ENCODE measurements around the gene APOLD1. TPM values are rescaled to one million over a fixed set of nuclear protein-coding genes. Genes with fewer than 3 reads are reported as not detected.
"Not testable (repeated sequence)": the region's sequence is repeated elsewhere in the genome, so short reads cannot be mapped to it uniquely, and the experiment has no call there.

Gene APOLD1
- 0.34 TPM for polyA plus RNA-seq (2013, experiment 1 of 2)
- 0.41 TPM for polyA plus RNA-seq (2013, experiment 2 of 2)

GRCh38 chr12:12784911-12785814, at the start of gene APOLD1:
Gene APOLD1 (plus strand): TSS chr12:12785659. CDS start chr12:12785692, 33 bp downstream.
- no peak within 1 kb of the TSS for H3K9ac ChIP-seq (ENCODE audit: low read length)
- H3K79me1 ChIP-seq (ENCODE audit: low read length): no peaks in the 10 kb centered on the region
- H2BK15ac ChIP-seq (replicated peaks; ENCODE audit: low read depth): no peak within 1 kb of the TSS
- no peak within 1 kb of the TSS for H3K4ac ChIP-seq (ENCODE audit: low read depth, low read length)
- peak within 1 kb of the TSS; percentile 0 for H3K56ac ChIP-seq (ENCODE audit: low read length)
- no peak within 1 kb of the TSS for H4K8ac ChIP-seq (ENCODE audit: low read depth, low read length)
- no peaks in the 10 kb centered on the region for H3K36me3 ChIP-seq (ENCODE audit: control insufficient read depth, insufficient read depth, low read length)
- no peak within 1 kb of the TSS for H2BK120ac ChIP-seq (ENCODE audit: low read depth, low read length)
- H3K4me2 ChIP-seq (ENCODE audit: low read length): peak within 1 kb of the TSS; percentile 8
- peak within 1 kb of the TSS; percentile 66 for H3K18ac ChIP-seq (ENCODE audit: low read length)
- peaks cover 7% of the 10 kb centered on the region for H3K4me1 ChIP-seq (ENCODE audit: control insufficient read depth, low read depth, low read length)
- no peak within 1 kb of the TSS for H2AK5ac ChIP-seq (ENCODE audit: low read length)
- no peak within 1 kb of the TSS for H3K23ac ChIP-seq (ENCODE audit: low read length)
- no peak within 1 kb of the TSS for H2BK5ac ChIP-seq (ENCODE audit: low read length)
- peak; percentile 82 for DNase-seq
- no peak within 1 kb of the TSS for H4K5ac ChIP-seq (ENCODE audit: low read length)
- no peak within 1 kb of the TSS for H3K27ac ChIP-seq (ENCODE audit: low read depth, low read length)
- WGBS (ENCODE audit: extremely low coverage, insufficient coverage, low lambda C conversion rate): no CpG with 5 or more reads among the region's 14 CpGs
- H3K79me2 ChIP-seq (ENCODE audit: control insufficient read depth, insufficient read depth, low read length): no peaks in the 10 kb centered on the region
- no peaks in the 10 kb centered on the region for H3K27me3 ChIP-seq (ENCODE audit: insufficient read depth, low read length, poor library complexity)
- no peak within 1 kb of the TSS for H3K4me3 ChIP-seq (ENCODE audit: low read length)

GRCh38 chr12:12736759-12737676, 48.4 kb upstream of the APOLD1 start:
- Histone ChIP-seq H3K27me3 (ENCODE audit: insufficient read depth, low read length, poor library complexity) (no peaks in the 10 kb centered on the region), H3K56ac (ENCODE audit: low read length) (peak overlapping the region; percentile 52), H3K79me1 (ENCODE audit: low read length) (no peaks in the 10 kb centered on the region), H3K23ac (ENCODE audit: low read length) (no peak overlapping the region), H4K8ac (ENCODE audit: low read depth, low read length) (no peak overlapping the region), H3K27ac (ENCODE audit: low read depth, low read length) (no peak overlapping the region), H3K4me2 (ENCODE audit: low read length) (no peak overlapping the region), H2BK120ac (ENCODE audit: low read depth, low read length) (no peak overlapping the region), H3K4me3 (ENCODE audit: low read length) (no peak overlapping the region), H3K4ac (ENCODE audit: low read depth, low read length) (no peak overlapping the region), H3K4me1 (ENCODE audit: control insufficient read depth, low read depth, low read length) (no peaks in the 10 kb centered on the region), H4K5ac (ENCODE audit: low read length) (no peak overlapping the region), H2BK15ac (replicated peaks; ENCODE audit: low read depth) (no peak overlapping the region), H2BK5ac (ENCODE audit: low read length) (no peak overlapping the region), H3K9ac (ENCODE audit: low read length) (no peak overlapping the region), H2AK5ac (ENCODE audit: low read length) (no peak overlapping the region), H3K18ac (ENCODE audit: low read length) (no peak overlapping the region), H3K79me2 (ENCODE audit: control insufficient read depth, insufficient read depth, low read length) (no peaks in the 10 kb centered on the region), H3K36me3 (ENCODE audit: control insufficient read depth, insufficient read depth, low read length) (no peaks in the 10 kb centered on the region)
- no CpG with 5 or more reads among the region's 9 CpGs for WGBS (ENCODE audit: extremely low coverage, insufficient coverage, low lambda C conversion rate)
- DNase-seq: peak; percentile 35

GRCh38 chr12:12738152-12738551, 47.3 kb upstream of the APOLD1 start:
- WGBS (ENCODE audit: extremely low coverage, insufficient coverage, low lambda C conversion rate): no CpG with 5 or more reads among the region's 2 CpGs
- H3K4ac ChIP-seq (ENCODE audit: low read depth, low read length); H2BK5ac ChIP-seq (ENCODE audit: low read length); H2BK15ac ChIP-seq (replicated peaks; ENCODE audit: low read depth); H3K4me1 ChIP-seq (ENCODE audit: control insufficient read depth, low read depth, low read length); H4K5ac ChIP-seq (ENCODE audit: low read length); H4K8ac ChIP-seq (ENCODE audit: low read depth, low read length); H3K79me1 ChIP-seq (ENCODE audit: low read length); H3K27ac ChIP-seq (ENCODE audit: low read depth, low read length); H3K27me3 ChIP-seq (ENCODE audit: insufficient read depth, low read length, poor library complexity); H3K23ac ChIP-seq (ENCODE audit: low read length); H2BK120ac ChIP-seq (ENCODE audit: low read depth, low read length); H3K36me3 ChIP-seq (ENCODE audit: control insufficient read depth, insufficient read depth, low read length); H2AK5ac ChIP-seq (ENCODE audit: low read length); H3K9ac ChIP-seq (ENCODE audit: low read length); H3K18ac ChIP-seq (ENCODE audit: low read length); H3K4me2 ChIP-seq (ENCODE audit: low read length); H3K79me2 ChIP-seq (ENCODE audit: control insufficient read depth, insufficient read depth, low read length); DNase-seq; H3K4me3 ChIP-seq (ENCODE audit: low read length); H3K56ac ChIP-seq (ENCODE audit: low read length): not testable (repeated sequence)

GRCh38 chr12:12741660-12742059, 43.8 kb upstream of the APOLD1 start:
- H3K9ac ChIP-seq (ENCODE audit: low read length): no peak overlapping the region
- no peak overlapping the region for H4K8ac ChIP-seq (ENCODE audit: low read depth, low read length)
- H3K4me1 ChIP-seq (ENCODE audit: control insufficient read depth, low read depth, low read length): peaks cover 2% of the 10 kb centered on the region
- no peak overlapping the region for H4K5ac ChIP-seq (ENCODE audit: low read length)
- no peak overlapping the region for H3K4ac ChIP-seq (ENCODE audit: low read depth, low read length)
- no peak overlapping the region for H2BK15ac ChIP-seq (replicated peaks; ENCODE audit: low read depth)
- H3K27ac ChIP-seq (ENCODE audit: low read depth, low read length): no peak overlapping the region
- no peak overlapping the region for H2BK120ac ChIP-seq (ENCODE audit: low read depth, low read length)
- H3K56ac ChIP-seq (ENCODE audit: low read length): no peak overlapping the region
- no peak overlapping the region for H3K4me2 ChIP-seq (ENCODE audit: low read length)
- no peak overlapping the region for H3K4me3 ChIP-seq (ENCODE audit: low read length)
- H3K18ac ChIP-seq (ENCODE audit: low read length): no peak overlapping the region
- no peaks in the 10 kb centered on the region for H3K36me3 ChIP-seq (ENCODE audit: control insufficient read depth, insufficient read depth, low read length)
- no peak overlapping the region for H2BK5ac ChIP-seq (ENCODE audit: low read length)
- H3K79me2 ChIP-seq (ENCODE audit: control insufficient read depth, insufficient read depth, low read length): no peaks in the 10 kb centered on the region
- H2AK5ac ChIP-seq (ENCODE audit: low read length): no peak overlapping the region
- H3K79me1 ChIP-seq (ENCODE audit: low read length): no peaks in the 10 kb centered on the region
- no peak for DNase-seq
- no CpG with 5 or more reads among the region's 3 CpGs for WGBS (ENCODE audit: extremely low coverage, insufficient coverage, low lambda C conversion rate)
- no peaks in the 10 kb centered on the region for H3K27me3 ChIP-seq (ENCODE audit: insufficient read depth, low read length, poor library complexity)
- H3K23ac ChIP-seq (ENCODE audit: low read length): no peak overlapping the region

- WGBS (ENCODE audit: extremely low coverage, insufficient coverage, low lambda C conversion rate): no CpG with 5 or more reads among the region's 8 CpGs
Observed at GRCh38 chr12:12744546-12745305, 40.7 kb upstream of the APOLD1 start.

More at GRCh38 chr12:12744546-12745305, 40.7 kb upstream of the APOLD1 start:
- Histone ChIP-seq H2BK5ac (ENCODE audit: low read length) (no peak overlapping the region), H3K18ac (ENCODE audit: low read length) (no peak overlapping the region), H4K8ac (ENCODE audit: low read depth, low read length) (no peak overlapping the region), H3K27ac (ENCODE audit: low read depth, low read length) (no peak overlapping the region), H2AK5ac (ENCODE audit: low read length) (no peak overlapping the region), H2BK120ac (ENCODE audit: low read depth, low read length) (no peak overlapping the region), H3K4me1 (ENCODE audit: control insufficient read depth, low read depth, low read length) (peaks cover 2% of the 10 kb centered on the region), H3K23ac (ENCODE audit: low read length) (no peak overlapping the region), H3K9ac (ENCODE audit: low read length) (no peak overlapping the region), H3K4me3 (ENCODE audit: low read length) (no peak overlapping the region), H4K5ac (ENCODE audit: low read length) (no peak overlapping the region), H3K27me3 (ENCODE audit: insufficient read depth, low read length, poor library complexity) (no peaks in the 10 kb centered on the region), H3K79me1 (ENCODE audit: low read length) (no peaks in the 10 kb centered on the region), H3K36me3 (ENCODE audit: control insufficient read depth, insufficient read depth, low read length) (no peaks in the 10 kb centered on the region), H3K4ac (ENCODE audit: low read depth, low read length) (no peak overlapping the region), H3K4me2 (ENCODE audit: low read length) (no peak overlapping the region), H2BK15ac (replicated peaks; ENCODE audit: low read depth) (peak overlapping the region; percentile 47), H3K56ac (ENCODE audit: low read length) (no peak overlapping the region), H3K79me2 (ENCODE audit: control insufficient read depth, insufficient read depth, low read length) (no peaks in the 10 kb centered on the region)
- no peak for DNase-seq

All from mesendoderm (in vitro differentiated cells).